ENCODE measurements around the gene ESPNL. TPM values are rescaled to one million over a fixed set of nuclear protein-coding genes. Genes with fewer than 3 reads are reported as not detected.
"Not testable (repeated sequence)": the region's sequence is repeated elsewhere in the genome, so short reads cannot be mapped to it uniquely, and the experiment has no call there.

The ESPNL gene
- total RNA-seq, 3 donors from 2014 or later: 0.23 to 0.63 (median 0.47) TPM

GRCh38 chr2:238170386-238171071 lies 70.4 kb downstream of the ESPNL start:
- Histone ChIP-seq H3K36me3 (ENCODE audit: low read depth) (no peaks in the 10 kb centered on the region), H3K9me3 (no peaks in the 10 kb centered on the region), H3K4me3 (no peak overlapping the region), H3K4me1 (ENCODE audit: low read depth) (peaks cover 5% of the 10 kb centered on the region)
- TF ChIP-seq, protein P1, sequence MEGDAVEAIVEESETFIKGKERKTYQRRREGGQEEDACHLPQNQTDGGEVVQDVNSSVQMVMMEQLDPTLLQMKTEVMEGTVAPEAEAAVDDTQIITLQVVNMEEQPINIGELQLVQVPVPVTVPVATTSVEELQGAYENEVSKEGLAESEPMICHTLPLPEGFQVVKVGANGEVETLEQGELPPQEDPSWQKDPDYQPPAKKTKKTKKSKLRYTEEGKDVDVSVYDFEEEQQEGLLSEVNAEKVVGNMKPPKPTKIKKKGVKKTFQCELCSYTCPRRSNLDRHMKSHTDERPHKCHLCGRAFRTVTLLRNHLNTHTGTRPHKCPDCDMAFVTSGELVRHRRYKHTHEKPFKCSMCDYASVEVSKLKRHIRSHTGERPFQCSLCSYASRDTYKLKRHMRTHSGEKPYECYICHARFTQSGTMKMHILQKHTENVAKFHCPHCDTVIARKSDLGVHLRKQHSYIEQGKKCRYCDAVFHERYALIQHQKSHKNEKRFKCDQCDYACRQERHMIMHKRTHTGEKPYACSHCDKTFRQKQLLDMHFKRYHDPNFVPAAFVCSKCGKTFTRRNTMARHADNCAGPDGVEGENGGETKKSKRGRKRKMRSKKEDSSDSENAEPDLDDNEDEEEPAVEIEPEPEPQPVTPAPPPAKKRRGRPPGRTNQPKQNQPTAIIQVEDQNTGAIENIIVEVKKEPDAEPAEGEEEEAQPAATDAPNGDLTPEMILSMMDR (IDR thresholded peaks at IDR 0.05): no peak
- ATAC-seq (no peak), DNase-seq (no peak)
- intact Hi-C loops (cut with DNase I, micrococcal nuclease): no loop called here

- H3K36me3 ChIP-seq (ENCODE audit: low read depth); ATAC-seq; intact Hi-C loops (cut with DNase I, micrococcal nuclease); H3K9me3 ChIP-seq; H3K4me1 ChIP-seq (ENCODE audit: low read depth); DNase-seq; H3K4me3 ChIP-seq: not testable (repeated sequence)
These were observed 70.9 kb downstream of the ESPNL start for GRCh38 chr2:238171072-238171431.

- DNase-seq (no peak), ATAC-seq (no peak)
- H3K4me1 ChIP-seq (ENCODE audit: low read depth): peaks cover 5% of the 10 kb centered on the region
- H3K36me3 ChIP-seq (ENCODE audit: low read depth): no peaks in the 10 kb centered on the region
- intact Hi-C loops (cut with DNase I, micrococcal nuclease): no loop called here
- no peak overlapping the region for H3K4me3 ChIP-seq
- TF ChIP-seq, protein P1 (IDR thresholded peaks at IDR 0.05): no peak
- H3K9me3 ChIP-seq: no peaks in the 10 kb centered on the region
These were observed 71.5 kb downstream of the ESPNL start for GRCh38 chr2:238171575-238172187.

GRCh38 chr2:238172439-238172838 lies 72.3 kb downstream of the ESPNL start:
- Histone ChIP-seq H3K4me3 (no peak overlapping the region), H3K36me3 (ENCODE audit: low read depth) (no peaks in the 10 kb centered on the region), H3K4me1 (ENCODE audit: low read depth) (peaks cover 5% of the 10 kb centered on the region), H3K9me3 (no peaks in the 10 kb centered on the region)
- DNase-seq (no peak), ATAC-seq (no peak)
- intact Hi-C loops (cut with DNase I, micrococcal nuclease): no loop called here
- TF ChIP-seq, protein P1 (IDR thresholded peaks at IDR 0.05): no peak

DNA sequence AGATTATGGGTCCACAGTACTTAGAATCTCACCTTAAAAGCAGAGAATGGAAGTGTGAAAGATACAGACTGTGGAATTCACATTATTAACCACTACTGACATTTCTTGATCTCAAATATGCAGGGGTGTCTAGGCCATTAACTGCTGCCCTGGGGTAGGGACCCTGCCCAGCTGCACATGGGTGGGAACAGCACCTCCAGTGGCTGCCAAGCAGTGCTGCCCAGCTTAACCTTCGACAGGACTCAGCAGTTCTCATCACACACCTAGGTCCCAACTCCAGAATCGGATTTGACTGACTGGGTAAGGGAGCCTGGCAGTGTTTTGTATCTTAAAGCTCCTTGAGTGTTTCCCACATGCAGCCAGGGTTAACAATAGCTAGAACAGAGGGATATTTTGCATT lies 73.6 kb downstream of the ESPNL start:
- DNase-seq (no peak), ATAC-seq (no peak)
- intact Hi-C loops (cut with DNase I, micrococcal nuclease): no loop called here
- no peak overlapping the region for H3K4me3 ChIP-seq
- H3K36me3 ChIP-seq (ENCODE audit: low read depth): no peaks in the 10 kb centered on the region
- H3K9me3 ChIP-seq: no peaks in the 10 kb centered on the region
- TF ChIP-seq, protein P1 (IDR thresholded peaks at IDR 0.05): no peak
- peaks cover 5% of the 10 kb centered on the region for H3K4me1 ChIP-seq (ENCODE audit: low read depth)

- no peak for DNase-seq
- Histone ChIP-seq H3K9me3 (no peaks in the 10 kb centered on the region), H3K4me3 (no peak overlapping the region), H3K36me3 (ENCODE audit: low read depth) (no peaks in the 10 kb centered on the region), H3K4me1 (ENCODE audit: low read depth) (peaks cover 5% of the 10 kb centered on the region)
- intact Hi-C loops (cut with DNase I, micrococcal nuclease): no loop called here
- ATAC-seq: no peak
- TF ChIP-seq, protein P1 (IDR thresholded peaks at IDR 0.05): no peak
These were observed 74.2 kb downstream of the ESPNL start for GRCh38 chr2:238174291-238174690.

All from mucosa of descending colon (tissue), 3 donors.